ENCODE measurements around the gene IFI44L. TPM values are rescaled to one million over a fixed set of nuclear protein-coding genes. Genes with fewer than 3 reads are reported as not detected.

Gene IFI44L
- polyA plus RNA-seq, 1 of the 3 experiments (the other 2 are of a cell fraction) = 1.1 TPM

DNA sequence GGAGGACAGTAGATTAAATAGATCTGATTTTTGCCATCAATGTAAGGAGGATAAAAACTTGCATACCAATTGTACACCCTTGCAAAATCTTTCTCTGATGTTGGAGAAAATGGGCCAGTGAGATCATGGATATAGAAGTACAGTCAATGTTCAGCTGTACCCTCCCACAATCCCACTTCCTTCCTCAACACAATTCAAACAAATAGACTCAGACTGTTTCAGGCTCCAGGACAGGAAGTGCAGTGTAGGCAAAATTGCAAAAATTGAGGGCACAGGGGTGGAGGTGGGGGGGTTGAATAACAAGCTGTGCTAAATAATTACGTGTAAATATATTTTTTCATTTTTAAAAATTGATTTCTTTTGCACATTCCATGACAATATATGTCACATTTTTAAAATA, 25.5 kb downstream of the IFI44L start (continued):
- TF ChIP-seq FOXM1 (IDR thresholded peaks at IDR 0.05; ENCODE audit: low read depth) = no peak
- TF ChIP-seq, protein P1, sequence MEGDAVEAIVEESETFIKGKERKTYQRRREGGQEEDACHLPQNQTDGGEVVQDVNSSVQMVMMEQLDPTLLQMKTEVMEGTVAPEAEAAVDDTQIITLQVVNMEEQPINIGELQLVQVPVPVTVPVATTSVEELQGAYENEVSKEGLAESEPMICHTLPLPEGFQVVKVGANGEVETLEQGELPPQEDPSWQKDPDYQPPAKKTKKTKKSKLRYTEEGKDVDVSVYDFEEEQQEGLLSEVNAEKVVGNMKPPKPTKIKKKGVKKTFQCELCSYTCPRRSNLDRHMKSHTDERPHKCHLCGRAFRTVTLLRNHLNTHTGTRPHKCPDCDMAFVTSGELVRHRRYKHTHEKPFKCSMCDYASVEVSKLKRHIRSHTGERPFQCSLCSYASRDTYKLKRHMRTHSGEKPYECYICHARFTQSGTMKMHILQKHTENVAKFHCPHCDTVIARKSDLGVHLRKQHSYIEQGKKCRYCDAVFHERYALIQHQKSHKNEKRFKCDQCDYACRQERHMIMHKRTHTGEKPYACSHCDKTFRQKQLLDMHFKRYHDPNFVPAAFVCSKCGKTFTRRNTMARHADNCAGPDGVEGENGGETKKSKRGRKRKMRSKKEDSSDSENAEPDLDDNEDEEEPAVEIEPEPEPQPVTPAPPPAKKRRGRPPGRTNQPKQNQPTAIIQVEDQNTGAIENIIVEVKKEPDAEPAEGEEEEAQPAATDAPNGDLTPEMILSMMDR (IDR thresholded peaks at IDR 0.05) = no peak

DNA sequence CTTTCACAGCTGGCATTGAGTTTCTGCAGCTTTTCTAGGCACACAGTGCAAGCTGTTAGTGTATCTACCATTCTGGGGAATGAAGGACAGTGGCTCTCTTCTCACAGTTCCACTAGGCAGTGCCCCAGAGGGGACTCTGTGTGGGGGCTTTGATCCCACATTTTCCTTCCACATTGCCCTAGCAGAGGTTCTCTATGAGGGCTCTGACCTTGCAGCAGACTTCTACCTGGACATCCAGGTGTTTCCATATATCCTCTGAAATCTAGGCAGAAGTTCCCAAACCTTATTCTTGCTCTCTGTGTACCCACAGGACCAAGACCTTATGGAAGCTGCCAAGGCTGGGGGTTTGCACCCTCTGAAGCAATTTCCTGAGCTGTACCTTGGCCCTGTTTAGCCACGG, 27.0 kb downstream of the IFI44L start:
- no peak overlapping the region for H3K4me3 ChIP-seq (ENCODE audit: low read depth in 2 of 2, low read length in 1 of 2)
- no peaks in the 10 kb centered on the region for H3F3A ChIP-seq (replicated peaks; ENCODE audit: insufficient read depth)
- H3K36me3 ChIP-seq (replicated peaks in 1 of 2; ENCODE audit: control insufficient read depth in 1 of 2, insufficient read depth in 2 of 2, low read length in 1 of 2) = peaks cover 0 to 7% of the 10 kb centered on the region in 2 experiments
- H3K79me2 ChIP-seq (ENCODE audit: insufficient read depth) = no peaks in the 10 kb centered on the region
- TF ChIP-seq RXRA (IDR thresholded peaks at IDR 0.05; ENCODE audit: borderline replicate concordance, low read depth) = no peak
- TF ChIP-seq, protein P2, sequence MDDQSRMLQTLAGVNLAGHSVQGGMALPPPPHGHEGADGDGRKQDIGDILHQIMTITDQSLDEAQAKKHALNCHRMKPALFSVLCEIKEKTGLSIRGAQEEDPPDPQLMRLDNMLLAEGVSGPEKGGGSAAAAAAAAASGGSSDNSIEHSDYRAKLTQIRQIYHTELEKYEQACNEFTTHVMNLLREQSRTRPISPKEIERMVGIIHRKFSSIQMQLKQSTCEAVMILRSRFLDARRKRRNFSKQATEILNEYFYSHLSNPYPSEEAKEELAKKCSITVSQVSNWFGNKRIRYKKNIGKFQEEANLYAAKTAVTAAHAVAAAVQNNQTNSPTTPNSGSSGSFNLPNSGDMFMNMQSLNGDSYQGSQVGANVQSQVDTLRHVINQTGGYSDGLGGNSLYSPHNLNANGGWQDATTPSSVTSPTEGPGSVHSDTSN (IDR thresholded peaks at IDR 0.05) = no peak
- TF ChIP-seq, protein P3, sequence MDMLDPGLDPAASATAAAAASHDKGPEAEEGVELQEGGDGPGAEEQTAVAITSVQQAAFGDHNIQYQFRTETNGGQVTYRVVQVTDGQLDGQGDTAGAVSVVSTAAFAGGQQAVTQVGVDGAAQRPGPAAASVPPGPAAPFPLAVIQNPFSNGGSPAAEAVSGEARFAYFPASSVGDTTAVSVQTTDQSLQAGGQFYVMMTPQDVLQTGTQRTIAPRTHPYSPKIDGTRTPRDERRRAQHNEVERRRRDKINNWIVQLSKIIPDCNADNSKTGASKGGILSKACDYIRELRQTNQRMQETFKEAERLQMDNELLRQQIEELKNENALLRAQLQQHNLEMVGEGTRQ (IDR thresholded peaks at IDR 0.05; ENCODE audit: borderline replicate concordance, low read depth, low read length) = no peak
- no peaks in the 10 kb centered on the region for H3K27me3 ChIP-seq (ENCODE audit: insufficient read depth)
- 0 out of 2 replicates have a peak, but pooled peaks cover 6% of the 10 kb centered on the region for H3K9me3 ChIP-seq
- WGBS (ENCODE audit: low lambda C conversion rate) = no CpG with 5 or more reads among the region's 1 CpG
- DNase-seq = no peak
- POLR2A ChIA-PET = no interaction called here
- no peak overlapping the region for H3K9ac ChIP-seq
- peaks cover 0 to 4% of the 10 kb centered on the region in 2 experiments; a peak in 2 of 4 replicates for H3K4me1 ChIP-seq (ENCODE audit: control insufficient read depth in 1 of 2, insufficient read depth in 2 of 2, low read depth in 1 of 2, low read length in 1 of 2)
- H3K27ac ChIP-seq (ENCODE audit: low read depth in 2 of 2, low read length in 1 of 2) = no peak overlapping the region
- H3K9me2 ChIP-seq = no peaks in the 10 kb centered on the region
- no peak overlapping the region for H3K4me2 ChIP-seq
- H4K20me1 ChIP-seq (ENCODE audit: insufficient read depth) = no peaks in the 10 kb centered on the region
- H2AFZ ChIP-seq (ENCODE audit: low read depth) = no peak overlapping the region
- CTCF ChIA-PET = interaction anchor here (0.8 to 1.3 kb wide), 3 partner anchors 28 to 40 kb away, joined by 3 read pairs; no protein-coding TSS in a partner anchor

DNA sequence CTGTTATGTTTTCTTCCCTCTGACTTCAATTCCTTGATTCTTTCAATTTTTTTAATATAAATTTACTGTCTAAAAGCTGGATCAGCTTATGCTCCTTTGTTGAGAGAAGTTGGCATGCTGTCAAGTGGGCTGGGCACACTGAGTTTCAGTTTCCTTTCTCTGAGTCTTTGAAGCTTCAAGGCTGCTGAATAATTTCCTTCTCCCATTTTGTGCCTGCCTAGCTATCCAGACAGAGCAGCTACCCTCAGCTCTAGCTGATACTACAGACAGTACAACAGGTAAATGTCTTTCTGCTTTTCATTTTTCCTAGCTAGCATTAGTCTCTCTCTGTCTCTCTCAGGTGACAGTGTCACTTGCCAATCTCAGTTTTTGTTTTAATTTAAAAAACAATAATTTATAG, 29.4 kb downstream of the IFI44L start, which contains the start of gene IFI44:
IFI44 (plus strand) TSS at position 204 of the 400 bp plus-strand sequence. CDS start 365 bp downstream, outside the sequence.
- Histone ChIP-seq H3K9me2 (no peaks in the 10 kb centered on the region), H3K36me3 (replicated peaks in 1 of 2; ENCODE audit: control insufficient read depth in 1 of 2, insufficient read depth in 2 of 2, low read length in 1 of 2) (peaks cover 0 to 3% of the 10 kb centered on the region in 2 experiments), H4K20me1 (ENCODE audit: insufficient read depth) (no peaks in the 10 kb centered on the region), H3K9me3 (no peaks in the 10 kb centered on the region), H3K27ac (ENCODE audit: low read depth in 2 of 2, low read length in 1 of 2) (peak within 1 kb of the TSS; percentile 12 to 55; a peak in 3 of 4 replicates), H3K4me3 (ENCODE audit: low read depth in 2 of 2, low read length in 1 of 2) (peak within 1 kb of the TSS; percentile 36 to 46; a peak in 3 of 4 replicates), H3F3A (replicated peaks; ENCODE audit: insufficient read depth) (no peaks in the 10 kb centered on the region), H2AFZ (ENCODE audit: low read depth) (peak within 1 kb of the TSS; percentile 85), H3K4me1 (ENCODE audit: control insufficient read depth in 1 of 2, insufficient read depth in 2 of 2, low read depth in 1 of 2, low read length in 1 of 2) (peaks cover 0 to 8% of the 10 kb centered on the region in 2 experiments; a peak in 2 of 4 replicates), H3K9ac (0 out of 2 replicates have a peak within 1 kb of the TSS, but pooled peaks have one; percentile 4), H3K27me3 (ENCODE audit: insufficient read depth) (no peaks in the 10 kb centered on the region), H3K79me2 (ENCODE audit: insufficient read depth) (no peaks in the 10 kb centered on the region), H3K4me2 (peak within 1 kb of the TSS; percentile 62)
- DNase-seq = peak; percentile 3
- POLR2A ChIA-PET = no interaction called here
- CTCF ChIA-PET = no interaction called here
- TF ChIP-seq NFIC (IDR thresholded peaks at IDR 0.05; ENCODE audit: borderline replicate concordance) = peak; percentile 70
- no peak for TF ChIP-seq GABPA (IDR thresholded peaks at IDR 0.05; ENCODE audit: low read depth)
- no peak for TF ChIP-seq RFX5 (IDR thresholded peaks at IDR 0.05; ENCODE audit: low read length)
- TF ChIP-seq TAF1 (IDR thresholded peaks at IDR 0.05; ENCODE audit: borderline replicate concordance, low read depth, low read length) = peak; percentile 69; the same call in 1 of the 2 replicates
- TF ChIP-seq POLR2AphosphoS5 (IDR thresholded peaks at IDR 0.05; ENCODE audit: low read depth, low read length) = 0 out of 2 replicates have a peak, but pooled peaks have one; percentile 28
- TF ChIP-seq MXI1 (IDR thresholded peaks at IDR 0.05; ENCODE audit: low read depth, low read length) = no peak
- TF ChIP-seq, protein P3 (IDR thresholded peaks at IDR 0.05; ENCODE audit: borderline replicate concordance, low read depth, low read length) = no peak
- TF ChIP-seq, protein P4, sequence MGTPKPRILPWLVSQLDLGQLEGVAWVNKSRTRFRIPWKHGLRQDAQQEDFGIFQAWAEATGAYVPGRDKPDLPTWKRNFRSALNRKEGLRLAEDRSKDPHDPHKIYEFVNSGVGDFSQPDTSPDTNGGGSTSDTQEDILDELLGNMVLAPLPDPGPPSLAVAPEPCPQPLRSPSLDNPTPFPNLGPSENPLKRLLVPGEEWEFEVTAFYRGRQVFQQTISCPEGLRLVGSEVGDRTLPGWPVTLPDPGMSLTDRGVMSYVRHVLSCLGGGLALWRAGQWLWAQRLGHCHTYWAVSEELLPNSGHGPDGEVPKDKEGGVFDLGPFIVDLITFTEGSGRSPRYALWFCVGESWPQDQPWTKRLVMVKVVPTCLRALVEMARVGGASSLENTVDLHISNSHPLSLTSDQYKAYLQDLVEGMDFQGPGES (IDR thresholded peaks at IDR 0.05; ENCODE audit: low read depth, low read length) = no peak
- no peak for TF ChIP-seq FOXJ3 (CRISPR knock-in tag; IDR thresholded peaks at IDR 0.05)
- no peak for TF ChIP-seq TEAD4 (IDR thresholded peaks at IDR 0.05; ENCODE audit: borderline replicate concordance, insufficient read depth)
- no peak for TF ChIP-seq GATA2 (CRISPR knock-in tag; IDR thresholded peaks at IDR 0.05)
- no peak for TF ChIP-seq RXRA (IDR thresholded peaks at IDR 0.05; ENCODE audit: borderline replicate concordance, low read depth)
- TF ChIP-seq, protein P5, sequence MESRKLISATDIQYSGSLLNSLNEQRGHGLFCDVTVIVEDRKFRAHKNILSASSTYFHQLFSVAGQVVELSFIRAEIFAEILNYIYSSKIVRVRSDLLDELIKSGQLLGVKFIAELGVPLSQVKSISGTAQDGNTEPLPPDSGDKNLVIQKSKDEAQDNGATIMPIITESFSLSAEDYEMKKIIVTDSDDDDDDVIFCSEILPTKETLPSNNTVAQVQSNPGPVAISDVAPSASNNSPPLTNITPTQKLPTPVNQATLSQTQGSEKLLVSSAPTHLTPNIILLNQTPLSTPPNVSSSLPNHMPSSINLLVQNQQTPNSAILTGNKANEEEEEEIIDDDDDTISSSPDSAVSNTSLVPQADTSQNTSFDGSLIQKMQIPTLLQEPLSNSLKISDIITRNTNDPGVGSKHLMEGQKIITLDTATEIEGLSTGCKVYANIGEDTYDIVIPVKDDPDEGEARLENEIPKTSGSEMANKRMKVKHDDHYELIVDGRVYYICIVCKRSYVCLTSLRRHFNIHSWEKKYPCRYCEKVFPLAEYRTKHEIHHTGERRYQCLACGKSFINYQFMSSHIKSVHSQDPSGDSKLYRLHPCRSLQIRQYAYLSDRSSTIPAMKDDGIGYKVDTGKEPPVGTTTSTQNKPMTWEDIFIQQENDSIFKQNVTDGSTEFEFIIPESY (IDR thresholded peaks at IDR 0.05; ENCODE audit: borderline replicate concordance, low read depth) = no peak
- no peak for TF ChIP-seq RAD21 (IDR thresholded peaks at IDR 0.05; ENCODE audit: low read length)
- no peak for TF ChIP-seq ELF1 (IDR thresholded peaks at IDR 0.05)

All from SK-N-SH (cell line).